Endothelial cell of umbilical vein (primary cell): ENCODE measurements around the gene NAPB. TPM values are rescaled to one million over a fixed set of nuclear protein-coding genes. Genes with fewer than 3 reads are reported as not detected.

Experiments used
- BruUV-seq: library from RNA; stranded (reverse); fragments of 400-500 nt; replicated peaks from 2 replicates; lab custom pipeline; 2021; lab: Mats Ljungman, UMichigan
- CTCF ChIA-PET: fragments of 300-600, 350-600 bp; sonication (Branson Sonifier 250); formaldehyde crosslinking; loops from one replicate; lab custom pipeline; 2021; ENCODE audit warnings: antibody characterized with exemption, inconsistent platforms; lab: Charles Lee
- POLR2A ChIA-PET: fragments of 300-600, 350-600 bp; sonication (Branson Sonifier 250); formaldehyde crosslinking; loops from one replicate; lab custom pipeline; 2021; ENCODE audit warnings: antibody characterized with exemption, inconsistent platforms; lab: Charles Lee
- DNase-seq: peaks from one replicate; pipeline ENCODE4 v3.0.0-alpha.2; 2011; ENCODE audit warnings: low read depth, low spot score
- FAIRE-seq: peaks from 2 replicates; lab custom pipeline; 2011; peaks lifted over from hg19 to GRCh38; lab: Jason Lieb, UNC
- H2AFZ ChIP-seq: 2 replicates; pipeline ENCODE4 v1.6.0; 2012; ENCODE audit warnings: low read depth, low read length, control low read depth, inconsistent platforms
- H3K27ac ChIP-seq: 2 replicates; pipeline ENCODE4 v1.5.1; 2011; ENCODE audit warnings: low read depth, mild to moderate bottlenecking, control low read depth, low read length, moderate library complexity; ENCODE audit not compliant: insufficient read depth
- H3K27me3 ChIP-seq, 2 experiments: 2 replicates each; pipeline versions ENCODE4 v1.6.0 to v1.6.1; 2011; ENCODE audit warnings: low read length in 2 of 2, mixed read lengths in 1 of 2; ENCODE audit not compliant: control insufficient read depth in 2 of 2, insufficient read depth in 2 of 2
- H3K36me3 ChIP-seq, 2 experiments: 2 replicates in 1 of 2; 3 replicates in 1 of 2; pipeline ENCODE4 v1.5.1; 2011; ENCODE audit warnings: low read length in 2 of 2, mild to moderate bottlenecking in 1 of 2, moderate library complexity in 1 of 2; ENCODE audit not compliant: control insufficient read depth in 2 of 2, insufficient read depth in 2 of 2; ENCODE audit errors: extremely low read depth in 1 of 2
- H3K4me1 ChIP-seq: 3 replicates; pipeline ENCODE4 v1.5.1; 2011; ENCODE audit warnings: mild to moderate bottlenecking, low read length; ENCODE audit not compliant: control insufficient read depth, insufficient read depth; ENCODE audit errors: extremely low read depth
- H3K4me2 ChIP-seq: 2 replicates; pipeline ENCODE4 v1.6.1; 2011; ENCODE audit warnings: low read length, control low read depth, mixed read lengths; ENCODE audit not compliant: insufficient read depth
- H3K4me3 ChIP-seq, 3 experiments: fragments of 200-600 bp in 1 of 3; sonication (generic), shearing (Covaris generic) in 1 of 3; replicated peaks in 1 of 3; 2 replicates each; pipeline ENCODE4 v1.5.1; 2011 to 2016; ENCODE audit warnings: control low read depth in 3 of 3, low read length in 3 of 3, mild to moderate bottlenecking in 2 of 3, inconsistent platforms in 1 of 3, low read depth in 1 of 3, moderate library complexity in 1 of 3; ENCODE audit not compliant: insufficient read depth in 1 of 3
- H3K79me2 ChIP-seq: 2 replicates; pipeline ENCODE4 v1.6.0; 2012; ENCODE audit warnings: low read length, inconsistent platforms; ENCODE audit not compliant: control insufficient read depth, insufficient read depth
- H3K9ac ChIP-seq: replicated peaks from 2 replicates; pipeline ENCODE3; 2011; ENCODE audit warnings: low read length, control low read depth; ENCODE audit not compliant: insufficient read depth; ENCODE audit errors: extremely low read depth
- H3K9me1 ChIP-seq: replicated peaks from 3 replicates; pipeline ENCODE4 v1.6.0; 2011; ENCODE audit warnings: mild to moderate bottlenecking, low read length; ENCODE audit not compliant: control insufficient read depth, insufficient read depth; ENCODE audit errors: extremely low read depth
- H3K9me3 ChIP-seq: replicated peaks from 2 replicates; pipeline ENCODE4 v1.5.1; 2012; ENCODE audit warnings: low read length, inconsistent platforms; ENCODE audit not compliant: control insufficient read depth, insufficient read depth
- H4K20me1 ChIP-seq: replicated peaks from 2 replicates; pipeline ENCODE3; 2011; ENCODE audit warnings: mild to moderate bottlenecking, low read length; ENCODE audit not compliant: control insufficient read depth, insufficient read depth; ENCODE audit errors: extremely low read depth
- FOS ChIP-seq: IDR thresholded peaks from 2 replicates; pipeline ENCODE4 v1.6.1; 2011; ENCODE audit warnings: mild to moderate bottlenecking, low read length, moderate library complexity, borderline replicate concordance; ENCODE audit not compliant: insufficient read depth
- GATA2 ChIP-seq: IDR thresholded peaks from 2 replicates; pipeline ENCODE4 v1.7.0; 2011; ENCODE audit warnings: low read depth, mild to moderate bottlenecking, moderate library complexity, mixed read lengths, low read length; ENCODE audit not compliant: insufficient read length, insufficient read depth
- JUN ChIP-seq: IDR thresholded peaks from 2 replicates; pipeline ENCODE4 v1.6.1; 2011; ENCODE audit warnings: borderline replicate concordance, low read depth; ENCODE audit not compliant: insufficient read length, insufficient read depth
- MYC ChIP-seq: IDR thresholded peaks from one replicate; pipeline ENCODE4 v1.6.1; 2011; ENCODE audit warnings: mild to moderate bottlenecking, low read depth, low read length
- POLR2A ChIP-seq: IDR thresholded peaks from 2 replicates; pipeline ENCODE4 v1.6.1; 2012; ENCODE audit warnings: low read depth, mild to moderate bottlenecking, control low read depth, low read length
- POLR2AphosphoS5 ChIP-seq: IDR thresholded peaks from 2 replicates; pipeline ENCODE4 v1.6.1; 2012; ENCODE audit warnings: low read depth, mild to moderate bottlenecking, control low read depth, low read length, moderate library complexity; ENCODE audit not compliant: insufficient read depth
- dilution Hi-C: fragments of 300-500 bp; cut with MboI; formaldehyde crosslinking; loops from one replicate; pipeline ENCODE4 v1.15.0; 2019; ENCODE audit warnings: low sequenced_read_pairs; ENCODE audit not compliant: extremely low pct_ligation_motif_present
- intact Hi-C: fragments of 100-400 bp; cut with micrococcal nuclease; formaldehyde crosslinking; loops from one replicate; pipeline ENCODE4 v1.10.0; 2022
- polyA plus RNA-seq, 4 experiments: library from polyadenylated mRNA; depleted of rRNA in 3 of 4; stranded (reverse) in 3 of 4; unstranded in 1 of 4; fragments of >200 nt; gene quantifications; 2 replicates each; pipeline versions ENCODE4 v1.2.1 to v1.2.3, GENCODE V29; 2011 to 2012; ENCODE audit warnings: missing spikeins in 1 of 4
- total RNA-seq: library from RNA; stranded (reverse); gene quantifications from 2 replicates; pipeline ENCODE4 v1.2.3, GENCODE V29; 2021
- TF ChIP-seq, protein P1 (sequence below), 2 donors: IDR thresholded peaks; 1 replicate in 1 of 2; 2 replicates in 1 of 2; pipeline ENCODE4 v1.5.1; 2011; ENCODE audit warnings: low read length in 2 of 2, mild to moderate bottlenecking in 2 of 2, moderate library complexity in 2 of 2, control low read depth in 1 of 2, inconsistent platforms in 1 of 2, low read depth in 1 of 2; ENCODE audit not compliant: insufficient read depth in 1 of 2; ENCODE audit errors: extremely low read depth in 1 of 2

NAPB gene
- total and polyA plus RNA-seq, 2 donors (not counting 3 experiments of a cell fraction or from before 2014, with no cell fraction given): 4.7 to 10.1 TPM

DNA sequence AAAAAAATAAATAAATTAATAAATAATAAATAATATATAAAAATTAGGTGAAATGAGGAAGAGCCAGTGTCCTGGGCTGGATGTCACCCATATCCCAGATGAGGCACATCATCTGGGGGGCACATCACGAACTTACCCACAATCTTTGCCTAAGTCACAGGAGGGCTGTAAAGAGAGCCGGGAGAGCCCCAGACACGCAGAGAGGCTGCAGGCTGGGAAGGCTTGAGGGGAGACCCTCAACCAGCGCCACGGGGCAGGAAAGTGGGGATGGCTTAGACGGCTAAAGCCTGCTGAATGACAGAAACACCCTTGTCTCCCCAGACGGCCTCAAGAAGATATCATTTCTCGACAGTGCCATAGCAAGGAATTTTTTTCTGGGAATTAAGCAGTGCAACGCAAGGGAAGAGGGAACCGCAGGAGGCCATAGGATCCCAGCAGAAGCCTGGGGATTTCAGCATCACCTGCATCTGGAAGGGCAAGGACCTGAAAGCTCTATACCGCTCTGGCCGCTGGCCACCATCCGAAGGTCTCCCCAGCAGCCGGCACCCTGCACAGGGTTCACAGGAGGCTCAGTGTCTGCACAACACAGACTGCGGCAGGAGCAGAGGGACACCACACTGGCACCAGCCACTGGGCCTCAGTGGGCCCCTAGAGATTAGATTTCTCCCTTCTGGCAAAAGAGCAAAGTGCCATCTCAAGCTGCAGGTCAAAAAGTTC lies 93.5 kb downstream of the NAPB start:
- Histone ChIP-seq H3K9me1 (no peaks in the 10 kb centered on the region), H3K27me3 (peaks cover 0 to 5% of the 10 kb centered on the region in 2 experiments), H3K9ac (no peak overlapping the region), H2AFZ (no peak overlapping the region), H3K4me3 (no peak overlapping the region), H3K79me2 (no peaks in the 10 kb centered on the region), H3K27ac (no peak overlapping the region), H3K9me3 (no peaks in the 10 kb centered on the region), H4K20me1 (no peaks in the 10 kb centered on the region), H3K36me3 (no peaks in the 10 kb centered on the region), H3K4me2 (no peak overlapping the region), H3K4me1 (peaks cover 9% of the 10 kb centered on the region)
- DNase-seq: no peak
- ChIA-PET CTCF (interaction anchor here (1.6 kb wide), 1 partner anchor 13 kb away, joined by 6 read pairs; no protein-coding TSS in a partner anchor), POLR2A (no interaction called here)
- no peak for FAIRE-seq
- BruUV-seq: no TSS peak
- dilution Hi-C loops: no loop called here
- intact Hi-C loops: no loop called here
- TF ChIP-seq JUN (no peak), MYC (no peak), POLR2AphosphoS5 (no peak), GATA2 (no peak), FOS (no peak), POLR2A (no peak)
- TF ChIP-seq, protein P1, sequence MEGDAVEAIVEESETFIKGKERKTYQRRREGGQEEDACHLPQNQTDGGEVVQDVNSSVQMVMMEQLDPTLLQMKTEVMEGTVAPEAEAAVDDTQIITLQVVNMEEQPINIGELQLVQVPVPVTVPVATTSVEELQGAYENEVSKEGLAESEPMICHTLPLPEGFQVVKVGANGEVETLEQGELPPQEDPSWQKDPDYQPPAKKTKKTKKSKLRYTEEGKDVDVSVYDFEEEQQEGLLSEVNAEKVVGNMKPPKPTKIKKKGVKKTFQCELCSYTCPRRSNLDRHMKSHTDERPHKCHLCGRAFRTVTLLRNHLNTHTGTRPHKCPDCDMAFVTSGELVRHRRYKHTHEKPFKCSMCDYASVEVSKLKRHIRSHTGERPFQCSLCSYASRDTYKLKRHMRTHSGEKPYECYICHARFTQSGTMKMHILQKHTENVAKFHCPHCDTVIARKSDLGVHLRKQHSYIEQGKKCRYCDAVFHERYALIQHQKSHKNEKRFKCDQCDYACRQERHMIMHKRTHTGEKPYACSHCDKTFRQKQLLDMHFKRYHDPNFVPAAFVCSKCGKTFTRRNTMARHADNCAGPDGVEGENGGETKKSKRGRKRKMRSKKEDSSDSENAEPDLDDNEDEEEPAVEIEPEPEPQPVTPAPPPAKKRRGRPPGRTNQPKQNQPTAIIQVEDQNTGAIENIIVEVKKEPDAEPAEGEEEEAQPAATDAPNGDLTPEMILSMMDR (IDR thresholded peaks at IDR 0.05; ENCODE audit: extremely low read depth in 1 of 2, insufficient read depth in 1 of 2, low read depth in 1 of 2, low read length in 2 of 2): no peak
